Prostate gland (tissue), 2 donors: Measurements from ENCODE around the gene RPS15. TPM values are rescaled to one million over a fixed set of nuclear protein-coding genes. Genes with fewer than 3 reads are reported as not detected.

Source experiments
- DNase-seq: peaks from one replicate; pipeline ENCODE4 v3.0.0-alpha.2; 2019; ENCODE audit warnings: low spot score
- H3K27ac ChIP-seq, 2 donors: fragments of 200-600 bp; sonication (generic); 2 replicates each; pipeline ENCODE4 v1.5.1; 2017 to 2019
- H3K27me3 ChIP-seq: fragments of 200-600 bp; sonication (generic); replicated peaks from 2 replicates; pipeline ENCODE4 v1.5.1; 2019; ENCODE audit not compliant: insufficient read depth
- H3K36me3 ChIP-seq, 2 donors: fragments of 200-600 bp; sonication (generic); 1 replicate in 1 of 2; 2 replicates in 1 of 2; pipeline versions ENCODE4 v1.5.1 to v1.8.1; 2017 to 2019
- H3K4me1 ChIP-seq: fragments of 200-600 bp; sonication (generic); replicated peaks from 2 replicates; pipeline ENCODE4 v1.5.1; 2019
- H3K4me3 ChIP-seq, 2 donors: fragments of 200-600 bp; sonication (generic); 2 replicates each; pipeline ENCODE4 v1.5.1; 2017 to 2019
- H3K9me3 ChIP-seq: fragments of 200-600 bp; sonication (generic); 2 replicates; pipeline ENCODE4 v1.5.1; 2017
- POLR2A ChIP-seq: fragments of 450-650 bp; IDR thresholded peaks from one replicate; pipeline ENCODE4 v1.6.1; 2016; ENCODE audit warnings: antibody characterized with exemption, mild to moderate bottlenecking
- POLR2AphosphoS5 ChIP-seq: sonication (generic); formaldehyde crosslinking; IDR thresholded peaks from one replicate; pipeline ENCODE4 v1.6.1; 2017; ENCODE audit warnings: antibody characterized with exemption
- WGBS: methylation state at CpG from one replicate; pipeline ENCODE4 v1.1.5; 2018; 5-methylcytosine and 5-hydroxymethylcytosine counted together
- intact Hi-C: fragments of 100-400 bp; cut with DNase I; formaldehyde crosslinking; loops from one replicate; pipeline ENCODE4 v1.14.2; 2022
- total RNA-seq, 2 donors: library from RNA; depleted of rRNA; stranded (reverse); fragments of >200 nt; gene quantifications; one replicate each; pipeline ENCODE4 v1.1.0, GENCODE V29; 2016
- TF ChIP-seq, protein P1 (sequence below), 4 experiments: fragments of 200-600 bp in 2 of 4; fragments of 450-650 bp in 2 of 4; sonication (generic) in 2 of 4; IDR thresholded peaks; 1 replicate in 3 of 4; 2 replicates in 1 of 4; pipeline ENCODE4 v1.5.1; 2016 to 2019; ENCODE audit warnings: antibody characterized with exemption in 4 of 4, mild to moderate bottlenecking in 2 of 4, moderate library complexity in 2 of 4

The RPS15 gene
- total RNA-seq, 2 donors from 2014 or later: 3,102 to 5,853 TPM

- intact Hi-C loops: no loop called here
- TF ChIP-seq POLR2A: no peak
- TF ChIP-seq, protein P1, sequence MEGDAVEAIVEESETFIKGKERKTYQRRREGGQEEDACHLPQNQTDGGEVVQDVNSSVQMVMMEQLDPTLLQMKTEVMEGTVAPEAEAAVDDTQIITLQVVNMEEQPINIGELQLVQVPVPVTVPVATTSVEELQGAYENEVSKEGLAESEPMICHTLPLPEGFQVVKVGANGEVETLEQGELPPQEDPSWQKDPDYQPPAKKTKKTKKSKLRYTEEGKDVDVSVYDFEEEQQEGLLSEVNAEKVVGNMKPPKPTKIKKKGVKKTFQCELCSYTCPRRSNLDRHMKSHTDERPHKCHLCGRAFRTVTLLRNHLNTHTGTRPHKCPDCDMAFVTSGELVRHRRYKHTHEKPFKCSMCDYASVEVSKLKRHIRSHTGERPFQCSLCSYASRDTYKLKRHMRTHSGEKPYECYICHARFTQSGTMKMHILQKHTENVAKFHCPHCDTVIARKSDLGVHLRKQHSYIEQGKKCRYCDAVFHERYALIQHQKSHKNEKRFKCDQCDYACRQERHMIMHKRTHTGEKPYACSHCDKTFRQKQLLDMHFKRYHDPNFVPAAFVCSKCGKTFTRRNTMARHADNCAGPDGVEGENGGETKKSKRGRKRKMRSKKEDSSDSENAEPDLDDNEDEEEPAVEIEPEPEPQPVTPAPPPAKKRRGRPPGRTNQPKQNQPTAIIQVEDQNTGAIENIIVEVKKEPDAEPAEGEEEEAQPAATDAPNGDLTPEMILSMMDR (IDR thresholded peaks at IDR 0.05): no peak
- TF ChIP-seq POLR2AphosphoS5: no peak
- H3K36me3 ChIP-seq: peaks cover 6 to 32% of the 10 kb centered on the region in 2 donors
- H3K4me1 ChIP-seq: no peaks in the 10 kb centered on the region
- no peak overlapping the region for H3K4me3 ChIP-seq
- WGBS: 84% methylated on average over 19 of the region's 24 CpGs
- H3K27ac ChIP-seq: no peak overlapping the region
- DNase-seq: no peak
- H3K27me3 ChIP-seq: no peaks in the 10 kb centered on the region
- H3K9me3 ChIP-seq: no peaks in the 10 kb centered on the region
These were observed 6.3 kb upstream of the RPS15 start for GRCh38 chr19:1431759-1432506.

DNA sequence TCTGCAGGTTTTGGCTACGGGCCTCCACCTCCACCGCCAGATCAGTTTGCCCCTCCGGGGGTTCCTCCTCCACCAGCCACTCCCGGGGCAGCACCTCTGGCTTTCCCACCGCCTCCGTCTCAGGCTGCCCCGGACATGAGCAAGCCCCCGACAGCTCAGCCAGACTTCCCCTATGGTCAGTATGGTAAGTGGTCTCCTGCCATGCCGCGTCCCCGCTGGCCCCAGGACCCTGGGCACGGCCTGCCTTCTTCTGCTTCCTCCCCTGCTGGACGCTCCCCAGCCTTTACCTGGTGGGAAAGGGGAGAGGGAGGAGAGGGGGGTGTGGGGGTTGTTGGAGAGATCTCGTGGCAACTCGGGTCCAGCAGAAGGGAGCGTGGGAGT lies 5.7 kb upstream of the RPS15 start:
- no peak for TF ChIP-seq POLR2A
- no peaks in the 10 kb centered on the region for H3K4me1 ChIP-seq
- H3K4me3 ChIP-seq: no peak overlapping the region
- H3K27ac ChIP-seq: no peak overlapping the region
- WGBS: 89% methylated on average over 16 of the region's 16 CpGs
- intact Hi-C loops: no loop called here
- no peaks in the 10 kb centered on the region for H3K9me3 ChIP-seq
- DNase-seq: no peak
- H3K36me3 ChIP-seq: peaks cover 6 to 32% of the 10 kb centered on the region in 2 donors
- H3K27me3 ChIP-seq: no peaks in the 10 kb centered on the region

DNA sequence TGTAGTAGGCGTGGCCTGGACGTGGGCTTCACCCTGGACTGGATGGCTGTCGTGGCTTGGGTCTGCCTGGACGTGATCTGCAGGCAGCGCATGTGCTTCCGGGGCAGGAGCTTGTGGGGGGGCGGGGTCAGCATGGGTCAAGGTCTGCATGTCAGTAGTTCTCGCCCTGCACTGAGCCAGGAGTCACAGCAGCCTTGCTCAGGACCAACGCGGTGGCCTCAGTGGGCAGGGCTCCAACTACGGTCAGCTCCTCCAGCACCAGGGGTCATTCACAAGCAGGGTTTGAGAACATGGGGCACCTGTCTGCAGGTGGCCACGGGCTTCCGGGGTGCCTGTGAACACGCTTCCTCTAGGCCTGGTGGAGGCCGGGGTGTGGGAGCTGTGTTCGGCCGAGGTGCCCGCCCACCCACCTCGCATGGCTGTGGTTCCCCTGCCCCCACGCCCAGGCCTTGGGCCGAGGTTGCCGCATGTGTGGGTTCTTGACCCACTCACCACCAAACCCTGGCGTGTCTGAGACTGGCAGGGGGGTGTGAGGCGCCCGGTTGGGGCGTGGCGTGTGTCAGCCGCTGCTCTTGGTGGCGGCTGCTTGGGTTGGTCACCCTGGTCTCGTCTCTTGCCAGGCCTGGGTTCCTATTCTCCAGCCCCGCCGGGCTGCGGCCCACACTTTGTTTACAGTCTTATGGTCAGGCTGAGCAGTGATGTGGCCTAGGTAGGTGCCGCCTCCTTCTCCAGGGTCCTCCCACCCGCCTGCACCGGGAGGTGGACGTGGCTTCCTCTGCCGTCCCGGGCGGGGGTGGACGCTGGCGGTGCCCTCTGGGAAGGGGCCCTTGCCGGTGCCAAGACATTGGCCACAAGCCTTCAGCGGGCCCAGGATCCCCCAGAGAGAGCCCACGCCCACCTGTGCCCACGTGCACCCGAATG lies 4.8 kb upstream of the RPS15 start:
- Histone ChIP-seq H3K27me3 (no peaks in the 10 kb centered on the region), H3K4me1 (no peaks in the 10 kb centered on the region), H3K9me3 (no peaks in the 10 kb centered on the region), H3K4me3 (no peak overlapping the region), H3K27ac (no peak overlapping the region), H3K36me3 (peaks cover 6 to 32% of the 10 kb centered on the region in 2 donors)
- intact Hi-C loops: no loop called here
- TF ChIP-seq POLR2AphosphoS5 (no peak), POLR2A (no peak)
- TF ChIP-seq, protein P1 (IDR thresholded peaks at IDR 0.05): no peak
- WGBS: 82% methylated on average over 42 of the region's 47 CpGs
- DNase-seq: no peak

- intact Hi-C loops: no loop called here
- Histone ChIP-seq H3K36me3 (peaks cover 6 to 32% of the 10 kb centered on the region in 2 donors), H3K27me3 (no peaks in the 10 kb centered on the region), H3K4me1 (peaks cover under 1% of the 10 kb centered on the region), H3K27ac (no peak overlapping the region), H3K9me3 (no peaks in the 10 kb centered on the region), H3K4me3 (no peak overlapping the region)
- WGBS: 84% methylated on average over 16 of the region's 17 CpGs
- DNase-seq: no peak
- TF ChIP-seq POLR2AphosphoS5 (no peak), POLR2A (no peak)
- TF ChIP-seq, protein P1 (IDR thresholded peaks at IDR 0.05): no peak
These were observed 4.2 kb upstream of the RPS15 start for GRCh38 chr19:1434040-1434366.

DNA sequence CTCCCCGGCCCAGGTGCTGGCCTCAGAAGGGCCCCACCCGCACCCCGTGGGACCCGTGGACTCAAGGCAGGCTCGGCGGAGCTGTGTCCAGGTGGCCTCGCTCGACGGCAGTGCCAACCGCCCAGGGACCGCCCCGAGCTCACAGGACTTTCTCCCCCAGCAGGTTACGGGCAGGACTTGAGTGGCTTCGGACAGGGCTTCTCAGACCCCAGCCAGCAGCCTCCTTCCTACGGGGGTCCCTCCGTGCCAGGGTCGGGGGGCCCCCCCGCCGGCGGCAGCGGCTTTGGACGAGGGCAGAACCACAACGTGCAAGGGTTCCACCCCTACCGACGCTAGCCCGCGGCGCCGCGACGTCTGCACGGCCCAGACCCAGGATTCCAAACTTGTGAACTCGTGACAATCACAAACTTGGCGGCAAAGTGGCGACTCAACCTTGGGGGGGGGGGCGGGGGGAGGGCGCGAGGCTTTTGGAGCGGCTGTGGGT lies 3.6 kb upstream of the RPS15 start:
- no peak for DNase-seq
- WGBS: 86% methylated on average over 39 of the region's 39 CpGs
- Histone ChIP-seq H3K36me3 (peaks cover 6 to 32% of the 10 kb centered on the region in 2 donors), H3K27me3 (no peaks in the 10 kb centered on the region), H3K4me1 (peaks cover 7% of the 10 kb centered on the region), H3K27ac (no peak overlapping the region), H3K4me3 (no peak overlapping the region), H3K9me3 (no peaks in the 10 kb centered on the region)
- intact Hi-C loops: loop anchor here (5.0 kb wide), 1 partner anchor 157 kb away; the partner anchor contains the start of gene FAM174C
- no peak for TF ChIP-seq POLR2A
- TF ChIP-seq, protein P1 (IDR thresholded peaks at IDR 0.05): no peak
- TF ChIP-seq POLR2AphosphoS5: no peak
